Large intestine (tissue), 3 donors: ENCODE results near the gene IL18. TPM values are rescaled to one million over a fixed set of nuclear protein-coding genes. Genes with fewer than 3 reads are reported as not detected.
"Not testable (repeated sequence)": the region's sequence is repeated elsewhere in the genome, so short reads cannot be mapped to it uniquely, and the experiment has no call there.

Experiments used
- DNase-seq, 2 donors: peaks; one replicate each; pipeline versions ENCODE4 v3.0.0 to v3.0.0-alpha.2; 2013
- H3K27ac ChIP-seq: one replicate; pipeline ENCODE4 v1.5.1; 2013; ENCODE audit warnings: low read length
- H3K27me3 ChIP-seq: 2 replicates; pipeline ENCODE4 v1.6.1; 2013; ENCODE audit warnings: low read length; ENCODE audit not compliant: control insufficient read depth, insufficient read depth
- H3K36me3 ChIP-seq: 2 replicates; pipeline ENCODE4 v1.6.1; 2013; ENCODE audit warnings: low read length; ENCODE audit not compliant: control insufficient read depth, insufficient read depth
- H3K4me1 ChIP-seq: one replicate; pipeline ENCODE4 v1.6.1; 2013; ENCODE audit warnings: low read length; ENCODE audit not compliant: control insufficient read depth, insufficient read depth
- H3K4me3 ChIP-seq: one replicate; pipeline ENCODE4 v1.5.1; 2013; ENCODE audit warnings: low read length
- H3K9me3 ChIP-seq: one replicate; pipeline ENCODE4 v1.6.1; 2013; ENCODE audit warnings: mild to moderate bottlenecking, low read depth, low read length, moderate library complexity; ENCODE audit not compliant: control insufficient read depth
- WGBS: methylation state at CpG from one replicate; pipeline ENCODE4 v1.1.5; 2013; ENCODE audit warnings: low lambda C conversion rate; ENCODE audit not compliant: insufficient coverage; 5-methylcytosine and 5-hydroxymethylcytosine counted together
- polyA plus RNA-seq: library from polyadenylated mRNA; unstranded; fragments of 120-200 nt; gene quantifications from one replicate; pipeline ENCODE4 v1.2.1, GENCODE V29; 2013

IL18 gene
- polyA plus RNA-seq, 1 donor, result 60.7 TPM

- no peaks in the 10 kb centered on the region for H3K4me1 ChIP-seq
- DNase-seq, result no peak
- H3K9me3 ChIP-seq, result no peaks in the 10 kb centered on the region
- peaks cover 12% of the 10 kb centered on the region for H3K36me3 ChIP-seq
- H3K27ac ChIP-seq, result no peak overlapping the region
- no peaks in the 10 kb centered on the region for H3K27me3 ChIP-seq
- no CpG with 5 or more reads among the region's 2 CpGs for WGBS
- H3K4me3 ChIP-seq, result no peak overlapping the region
Measured at GRCh38 chr11:112100462-112100861, 63.4 kb downstream of the IL18 start.

- Histone ChIP-seq H3K36me3 (peaks cover 21% of the 10 kb centered on the region), H3K27ac (no peak overlapping the region), H3K27me3 (no peaks in the 10 kb centered on the region), H3K4me3 (no peak overlapping the region), H3K9me3 (no peaks in the 10 kb centered on the region), H3K4me1 (no peaks in the 10 kb centered on the region)
- 96% methylated on average over 5 of the region's 11 CpGs for WGBS
- no peak for DNase-seq
Measured at GRCh38 chr11:112097734-112098528, 66.0 kb downstream of the IL18 start.

GRCh38 chr11:112096194-112096593 is 67.7 kb downstream of the IL18 start:
- H3K27me3 ChIP-seq, result no peaks in the 10 kb centered on the region
- DNase-seq, result no peak
- peaks cover 37% of the 10 kb centered on the region for H3K36me3 ChIP-seq
- no peak overlapping the region for H3K4me3 ChIP-seq
- H3K4me1 ChIP-seq, result no peaks in the 10 kb centered on the region
- H3K9me3 ChIP-seq, result no peaks in the 10 kb centered on the region
- H3K27ac ChIP-seq, result no peak overlapping the region

- not testable (repeated sequence) for H3K27me3 ChIP-seq, DNase-seq, H3K4me3 ChIP-seq, H3K9me3 ChIP-seq, H3K27ac ChIP-seq, H3K4me1 ChIP-seq
- no CpG with 5 or more reads among the region's 2 CpGs for whole genome bisulfite sequencing
- H3K36me3 ChIP-seq, result peaks cover 46% of the 10 kb centered on the region
Measured at GRCh38 chr11:112095302-112095701, 68.6 kb downstream of the IL18 start.

Other genes starting within 250 kb of the IL18 start
- gene C11orf52, start 245.2 kb downstream of the IL18 start, polyA plus RNA-seq, result 14.6 TPM
- 15.5 TPM for gene DIXDC1, start 226.8 kb downstream of the IL18 start, polyA plus RNA-seq
- gene DLAT, start 138.7 kb downstream of the IL18 start, polyA plus RNA-seq, result 26.1 TPM
- 1.6 TPM for gene PIH1D2, start 90.1 kb downstream of the IL18 start, polyA plus RNA-seq
- gene NKAPD1, start 89.8 kb downstream of the IL18 start, polyA plus RNA-seq, result 27.7 TPM
- 55.1 TPM for gene TIMM8B, start 77.3 kb downstream of the IL18 start, polyA plus RNA-seq
- gene SDHD, start 77.2 kb downstream of the IL18 start, polyA plus RNA-seq, result 146 TPM
- gene TEX12, start 3.3 kb upstream of the IL18 start, polyA plus RNA-seq, result 0.27 TPM
- 11.0 TPM for gene BCO2, start 11.4 kb upstream of the IL18 start, polyA plus RNA-seq
- gene PTS, start 62.3 kb upstream of the IL18 start, polyA plus RNA-seq, result 38.7 TPM
- not detected for gene PLET1, start 96.8 kb upstream of the IL18 start, polyA plus RNA-seq